GM12891 (cell line): ENCODE measurements around the gene KLHL20.

Source experiments
- PAX5 ChIP-seq: IDR thresholded peaks from 2 replicates; pipeline ENCODE4 v1.6.1; 2011; ENCODE audit warnings: low read length, moderate library complexity, mild to moderate bottlenecking; ENCODE audit not compliant: insufficient read depth, severe bottlenecking
- POLR2A ChIP-seq: IDR thresholded peaks from 2 replicates; pipeline ENCODE4 v1.6.1; 2011; ENCODE audit warnings: low read depth, low read length, control low read depth
- POLR2AphosphoS5 ChIP-seq: IDR thresholded peaks from 2 replicates; pipeline ENCODE4 v1.6.1; 2011; ENCODE audit warnings: low read depth, low read length, control low read depth
- TAF1 ChIP-seq: IDR thresholded peaks from 2 replicates; pipeline ENCODE4 v1.6.1; 2011; ENCODE audit warnings: low read depth, low read length, control low read depth

DNA sequence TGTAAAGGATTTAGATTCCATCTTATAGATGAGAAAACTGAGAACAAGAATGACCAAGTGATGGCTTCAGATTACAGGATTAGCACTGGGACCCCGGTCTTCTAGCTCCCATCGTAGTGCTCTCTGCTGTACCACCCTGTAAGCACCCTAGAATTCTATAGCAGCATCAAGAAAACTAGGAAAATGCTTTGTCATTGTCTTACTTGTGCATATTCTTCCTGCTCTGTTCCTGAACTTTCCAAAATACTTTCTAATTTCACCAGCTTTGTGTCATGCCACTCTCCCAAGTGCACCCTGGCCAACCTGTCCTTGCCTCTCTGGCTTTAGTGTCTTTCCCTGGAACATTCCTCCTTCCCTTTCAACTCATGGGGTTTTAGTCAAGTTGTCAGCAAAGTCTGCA lies 6.0 kb upstream of the KLHL20 start:
- TF ChIP-seq POLR2AphosphoS5 (no peak), POLR2A (no peak), PAX5 (no peak), TAF1 (no peak)
